ENCODE results near the gene FOXI1.
"Not testable (repeated sequence)": the region's sequence is repeated elsewhere in the genome, so short reads cannot be mapped to it uniquely, and the experiment has no call there.

Gene FOXI1

GRCh38 chr5:170136506-170136905, 30.8 kb downstream of the FOXI1 start:
- no peak for DNase-seq (ENCODE audit: low read depth)
- H3K4me3 ChIP-seq (ENCODE audit: low read depth, low read length), result no peak overlapping the region
- TF ChIP-seq CTCF (conservative IDR thresholded peaks at IDR 0.05; ENCODE audit: low read depth, low read length), result no peak

- no peak for DNase-seq (ENCODE audit: low read depth)
- no peak for TF ChIP-seq CTCF (conservative IDR thresholded peaks at IDR 0.05; ENCODE audit: low read depth, low read length)
- H3K4me3 ChIP-seq (ENCODE audit: low read depth, low read length), result no peak overlapping the region
These were observed 32.1 kb downstream of the FOXI1 start for GRCh38 chr5:170137694-170138214.

- no peak for TF ChIP-seq CTCF (conservative IDR thresholded peaks at IDR 0.05; ENCODE audit: low read depth, low read length)
- no peak for DNase-seq (ENCODE audit: low read depth)
- H3K4me3 ChIP-seq (ENCODE audit: low read depth, low read length), result no peak overlapping the region
These were observed 32.6 kb downstream of the FOXI1 start for GRCh38 chr5:170138273-170138672.

- no peak for DNase-seq (ENCODE audit: low read depth)
- H3K4me3 ChIP-seq (ENCODE audit: low read depth, low read length), result no peak overlapping the region
- TF ChIP-seq CTCF (conservative IDR thresholded peaks at IDR 0.05; ENCODE audit: low read depth, low read length), result no peak
These were observed 34.2 kb downstream of the FOXI1 start for GRCh38 chr5:170139786-170140335.

GRCh38 chr5:170141196-170141595, 35.5 kb downstream of the FOXI1 start:
- not testable (repeated sequence) for H3K4me3 ChIP-seq (ENCODE audit: low read depth, low read length); DNase-seq (ENCODE audit: low read depth)

GRCh38 chr5:170141636-170142035, 35.9 kb downstream of the FOXI1 start:
- TF ChIP-seq CTCF (conservative IDR thresholded peaks at IDR 0.05; ENCODE audit: low read depth, low read length), result no peak
- no peak for DNase-seq (ENCODE audit: low read depth)
- H3K4me3 ChIP-seq (ENCODE audit: low read depth, low read length), result no peak overlapping the region

- no peak for TF ChIP-seq CTCF (conservative IDR thresholded peaks at IDR 0.05; ENCODE audit: low read depth, low read length)
- H3K4me3 ChIP-seq (ENCODE audit: low read depth, low read length), result no peak overlapping the region
- no peak for DNase-seq (ENCODE audit: low read depth)
These were observed 36.5 kb downstream of the FOXI1 start for GRCh38 chr5:170142196-170142595.

Data from choroid plexus epithelial cell (primary cell).